Activated T-helper 2 cell treated with anti-CD3 and anti-CD28 coated beads, Interferon-gamma antibody, Interleukin-2, Interleukin-4, amounts not matched to agents 10 μg/mL and 5 μg/mL and 100 μg/mL, durations not matched to agents 14 hours and 24 hours and 36 hours (primary cell): ENCODE data around the gene IBA57. TPM values are rescaled to one million over a fixed set of nuclear protein-coding genes. Genes with fewer than 3 reads are reported as not detected.

Experiments
- DNase-seq: peaks from one replicate; pipeline ENCODE4 v3.0.0; 2021; ENCODE audit warnings: low spot score
- H3K27ac Mint-ChIP-seq: one replicate; pipeline ENCODE4 v1.8.0; 2021; ENCODE audit warnings: mixed read lengths
- H3K27me3 Mint-ChIP-seq: one replicate; pipeline ENCODE4 v1.8.0; 2021; ENCODE audit warnings: low read depth, mixed read lengths
- H3K36me3 Mint-ChIP-seq: one replicate; pipeline ENCODE4 v1.8.0; 2021; ENCODE audit warnings: low read depth, mixed read lengths
- H3K4me1 Mint-ChIP-seq: one replicate; pipeline ENCODE4 v1.8.0; 2021; ENCODE audit warnings: low read depth, mixed read lengths
- H3K4me3 Mint-ChIP-seq: one replicate; pipeline ENCODE4 v1.8.0; 2021; ENCODE audit warnings: low read depth, mild to moderate bottlenecking, moderate library complexity, mixed read lengths
- H3K9me3 Mint-ChIP-seq: one replicate; pipeline ENCODE4 v1.8.0; 2021; ENCODE audit warnings: mixed read lengths
- intact Hi-C: fragments of 100-400 bp; cut with micrococcal nuclease; formaldehyde crosslinking; loops from one replicate; pipeline ENCODE4 v1.15.1; 2023
- total RNA-seq: library from RNA; stranded (reverse); gene quantifications from 2 replicates; pipeline ENCODE4 v1.2.3, GENCODE V29; 2022

Gene IBA57
- total RNA-seq, 1 donor from 2014 or later, result 7.6 TPM

DNA sequence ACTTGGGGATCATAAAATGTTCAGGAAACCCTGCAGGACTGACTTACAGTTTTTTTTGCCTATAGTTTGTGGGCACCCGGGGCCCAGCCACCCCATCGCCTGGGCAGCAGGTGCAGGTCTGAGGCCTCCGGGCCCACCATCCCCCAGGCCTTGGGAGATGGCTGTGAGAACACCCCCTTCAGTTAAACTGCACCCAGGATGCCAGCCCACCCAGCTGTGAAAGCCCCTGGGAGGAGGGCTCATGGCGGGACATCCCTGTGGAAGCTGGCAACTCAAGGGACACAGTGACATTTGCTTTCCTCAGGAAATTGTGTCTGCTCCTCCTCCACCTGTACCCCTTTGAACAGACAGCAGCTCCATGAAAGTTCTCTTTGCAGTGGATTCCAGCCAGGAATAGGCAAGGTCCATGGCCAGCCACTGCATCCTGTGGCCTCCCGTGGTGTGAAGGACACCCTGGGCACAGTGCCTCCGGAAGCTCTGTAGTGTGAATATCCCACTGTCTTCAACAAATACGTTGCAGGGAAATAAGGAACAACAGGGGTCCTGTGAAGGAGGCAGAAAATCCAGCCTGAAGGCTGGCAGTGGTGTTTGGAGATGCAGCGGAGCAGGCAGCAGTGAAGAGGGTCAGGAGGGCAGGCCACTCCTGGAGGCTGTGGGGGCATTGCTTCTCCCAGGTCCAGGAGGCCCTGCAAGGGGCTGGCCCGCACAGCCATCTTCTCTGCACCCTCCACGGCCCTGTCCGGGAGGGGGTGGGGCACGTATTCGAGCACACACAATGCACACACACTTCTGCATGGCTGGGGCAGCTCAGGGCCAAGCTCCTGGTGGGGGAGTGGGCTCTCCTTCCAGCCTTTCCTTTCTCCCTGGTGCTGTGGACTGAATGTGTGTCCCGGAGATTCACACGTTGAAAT, 40.2 kb downstream of the IBA57 start:
- Mint-ChIP-seq H3K27ac (no peak overlapping the region), H3K9me3 (peaks cover 3% of the 10 kb centered on the region), H3K4me3 (no peak overlapping the region), H3K4me1 (no peaks in the 10 kb centered on the region), H3K36me3 (no peaks in the 10 kb centered on the region), H3K27me3 (peaks cover 4% of the 10 kb centered on the region)
- DNase-seq, result no peak
- intact Hi-C loops, result no loop called here

- Mint-ChIP-seq H3K36me3 (no peaks in the 10 kb centered on the region), H3K9me3 (no peaks in the 10 kb centered on the region), H3K27me3 (peaks cover 4% of the 10 kb centered on the region), H3K4me3 (no peak overlapping the region), H3K27ac (no peak overlapping the region), H3K4me1 (no peaks in the 10 kb centered on the region)
- intact Hi-C loops, result no loop called here
- no peak for DNase-seq
Measured at GRCh38 chr1:228206582-228207351, 41.2 kb downstream of the IBA57 start.

GRCh38 chr1:228207381-228207810, 41.8 kb downstream of the IBA57 start:
- Mint-ChIP-seq H3K4me1 (no peaks in the 10 kb centered on the region), H3K27ac (no peak overlapping the region), H3K36me3 (no peaks in the 10 kb centered on the region), H3K27me3 (peaks cover 4% of the 10 kb centered on the region), H3K4me3 (no peak overlapping the region), H3K9me3 (no peaks in the 10 kb centered on the region)
- DNase-seq, result no peak
- intact Hi-C loops, result no loop called here

GRCh38 chr1:228207851-228208821, 42.5 kb downstream of the IBA57 start, which contains the start of gene OBSCN:
TSS of gene OBSCN (plus strand) at chr1:228208044. CDS start at chr1:228211784, 3,740 bp downstream.
- Mint-ChIP-seq H3K4me3 (no peak within 1 kb of the TSS), H3K27ac (no peak within 1 kb of the TSS)

DNA sequence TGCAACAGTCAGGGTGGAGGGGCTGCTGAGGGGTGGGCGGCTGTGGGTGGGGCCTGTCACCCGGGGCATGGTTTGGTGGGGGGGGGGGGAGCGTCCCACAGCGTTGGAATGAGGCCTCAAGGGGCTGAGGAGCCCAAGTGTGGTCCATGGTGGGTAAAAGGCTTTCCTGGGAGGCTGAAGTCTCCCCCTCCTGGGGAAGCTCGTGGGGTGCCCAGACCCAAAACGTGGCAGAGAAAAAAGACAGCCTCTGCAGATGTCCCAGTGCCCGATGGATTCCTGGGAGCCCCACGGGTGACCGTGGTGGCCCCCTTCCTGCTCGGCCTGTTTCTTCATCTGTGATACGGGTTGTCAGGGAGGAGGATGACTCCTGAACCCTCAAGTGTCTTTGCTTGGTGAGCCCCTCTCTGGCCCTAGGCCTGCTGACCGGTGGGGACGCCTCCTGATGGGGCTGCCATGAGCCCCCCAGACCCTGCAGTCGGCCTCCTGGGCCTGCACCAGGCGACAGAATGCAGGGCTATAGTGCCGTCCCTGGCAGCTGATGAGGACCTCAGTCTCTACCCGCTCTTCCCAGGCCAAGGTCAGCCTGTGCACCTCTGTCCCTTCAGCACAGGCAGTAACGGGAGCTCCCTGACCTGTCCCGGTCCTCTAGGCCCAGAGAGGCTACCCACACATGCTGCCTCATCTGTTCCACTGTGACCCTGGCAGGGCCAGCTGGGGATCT, 43.4 kb downstream of the IBA57 start:
- Mint-ChIP-seq H3K4me3 (no peak overlapping the region), H3K36me3 (no peaks in the 10 kb centered on the region), H3K27ac (no peak overlapping the region), H3K27me3 (peaks cover 4% of the 10 kb centered on the region), H3K4me1 (peaks cover 2% of the 10 kb centered on the region), H3K9me3 (no peaks in the 10 kb centered on the region)
- intact Hi-C loops, result no loop called here
- no peak for DNase-seq

More at GRCh38 chr1:228207851-228208821, 42.5 kb downstream of the IBA57 start, which contains the start of gene OBSCN:
- DNase-seq, result no peak
- Mint-ChIP-seq H3K9me3 (no peaks in the 10 kb centered on the region), H3K36me3 (no peaks in the 10 kb centered on the region), H3K27me3 (peaks cover 4% of the 10 kb centered on the region), H3K4me1 (no peaks in the 10 kb centered on the region)
- intact Hi-C loops, result no loop called here

DNA sequence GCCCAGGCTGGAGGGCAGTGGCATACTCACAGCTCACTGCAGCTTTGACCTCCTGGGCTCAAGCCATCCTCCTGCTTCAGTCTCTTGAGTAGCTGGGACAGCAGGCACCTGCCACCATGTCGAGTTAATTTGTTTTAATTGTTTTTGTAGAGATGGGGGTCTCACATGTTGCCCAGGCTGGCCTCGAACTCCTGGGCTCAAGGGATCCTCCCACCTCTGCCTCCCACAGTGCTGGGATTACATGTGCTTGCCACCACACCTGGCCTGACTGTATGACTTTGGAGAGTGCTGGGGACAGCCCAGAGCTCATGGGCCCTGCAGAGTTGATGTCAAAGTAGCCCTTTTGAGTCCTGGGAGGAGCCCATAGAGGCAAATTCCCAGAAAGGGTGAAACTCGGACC, 44.1 kb downstream of the IBA57 start:
- intact Hi-C loops, result no loop called here
- Mint-ChIP-seq H3K27me3 (peaks cover 4% of the 10 kb centered on the region), H3K9me3 (no peaks in the 10 kb centered on the region), H3K4me1 (peaks cover 3% of the 10 kb centered on the region), H3K4me3 (no peak overlapping the region), H3K27ac (no peak overlapping the region), H3K36me3 (no peaks in the 10 kb centered on the region)
- no peak for DNase-seq

DNA sequence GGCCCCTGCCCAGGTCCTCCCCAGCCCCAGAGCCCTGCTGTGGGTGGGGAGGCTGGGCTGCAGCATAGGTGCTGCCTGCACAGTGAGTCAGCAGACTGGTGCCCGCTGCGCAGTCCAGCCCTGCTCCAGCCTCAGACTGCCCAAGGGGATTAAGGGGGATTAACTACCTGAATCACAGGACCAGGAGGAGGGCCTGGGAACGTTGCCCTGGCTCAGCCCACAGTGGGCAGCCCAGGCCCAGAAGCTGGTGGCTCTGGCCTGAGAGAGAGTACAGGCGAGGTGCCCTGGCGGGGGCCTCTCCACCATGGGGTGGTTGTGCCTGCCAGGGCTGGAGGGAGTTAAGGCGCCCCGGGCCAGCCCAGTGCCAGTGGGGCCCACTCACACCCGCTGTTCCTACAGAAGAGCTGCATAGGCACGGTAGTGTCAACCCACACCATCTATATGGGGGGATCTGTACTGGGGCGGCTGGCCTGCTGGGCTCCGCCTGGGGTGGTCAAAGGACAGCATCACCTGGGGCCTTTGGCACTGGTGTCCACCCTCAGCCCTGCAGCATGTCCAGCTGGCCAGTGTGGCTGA, 44.6 kb downstream of the IBA57 start:
- Mint-ChIP-seq H3K27me3 (peaks cover 1% of the 10 kb centered on the region), H3K36me3 (no peaks in the 10 kb centered on the region), H3K4me1 (peaks cover 4% of the 10 kb centered on the region), H3K27ac (no peak overlapping the region), H3K4me3 (no peak overlapping the region), H3K9me3 (no peaks in the 10 kb centered on the region)
- intact Hi-C loops, result no loop called here
- no peak for DNase-seq

GRCh38 chr1:228210712-228211530, 45.3 kb downstream of the IBA57 start:
- Mint-ChIP-seq H3K36me3 (no peaks in the 10 kb centered on the region), H3K9me3 (no peaks in the 10 kb centered on the region), H3K4me1 (peaks cover 4% of the 10 kb centered on the region), H3K4me3 (peak overlapping the region; percentile 51), H3K27ac (no peak overlapping the region), H3K27me3 (no peaks in the 10 kb centered on the region)
- DNase-seq, result no peak
- intact Hi-C loops, result no loop called here

DNA sequence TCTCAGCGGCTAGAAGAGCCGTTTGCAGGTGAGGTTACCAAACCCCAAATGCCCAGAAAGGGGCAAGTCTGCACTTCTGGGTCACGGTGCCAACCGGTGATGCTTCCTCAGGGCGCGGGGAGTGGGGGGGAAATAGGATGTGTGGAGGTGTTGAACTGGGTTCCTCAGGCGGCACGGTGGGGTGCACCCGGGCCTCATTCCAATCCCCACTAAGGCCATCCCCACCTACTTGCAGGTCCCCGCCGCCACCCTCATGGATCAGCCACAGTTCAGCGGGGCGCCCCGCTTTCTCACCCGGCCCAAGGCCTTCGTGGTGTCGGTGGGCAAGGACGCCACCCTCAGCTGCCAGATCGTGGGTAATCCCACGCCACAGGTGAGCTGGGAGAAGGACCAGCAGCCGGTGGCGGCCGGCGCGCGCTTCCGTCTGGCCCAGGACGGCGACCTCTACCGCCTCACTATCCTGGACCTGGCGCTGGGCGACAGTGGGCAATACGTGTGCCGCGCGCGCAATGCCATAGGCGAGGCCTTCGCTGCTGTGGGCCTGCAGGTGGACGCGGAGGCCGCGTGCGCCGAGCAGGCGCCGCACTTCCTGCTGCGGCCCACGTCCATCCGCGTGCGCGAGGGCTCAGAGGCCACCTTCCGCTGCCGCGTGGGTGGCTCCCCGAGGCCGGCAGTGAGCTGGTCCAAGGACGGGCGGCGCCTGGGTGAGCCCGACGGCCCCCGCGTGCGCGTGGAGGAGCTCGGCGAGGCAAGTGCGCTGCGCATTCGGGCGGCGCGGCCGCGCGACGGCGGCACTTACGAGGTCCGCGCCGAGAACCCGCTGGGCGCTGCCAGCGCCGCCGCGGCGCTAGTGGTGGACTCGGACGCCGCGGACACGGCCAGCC, 46.2 kb downstream of the IBA57 start:
- peak overlapping the region; percentile 51 for H3K4me3 Mint-ChIP-seq
- H3K27ac Mint-ChIP-seq, result no peak overlapping the region
- no peaks in the 10 kb centered on the region for H3K9me3 Mint-ChIP-seq
- intact Hi-C loops, result loop anchor here (2.0 kb wide), 1 partner anchor 247 kb away; a partner anchor contains a TSS
- DNase-seq, result no peak
- no peaks in the 10 kb centered on the region for H3K36me3 Mint-ChIP-seq
- H3K4me1 Mint-ChIP-seq, result peaks cover 4% of the 10 kb centered on the region
- no peaks in the 10 kb centered on the region for H3K27me3 Mint-ChIP-seq

GRCh38 chr1:228212415-228212965, 46.9 kb downstream of the IBA57 start:
- intact Hi-C loops, result loop anchor here (2.0 kb wide), 1 partner anchor 246 kb away; a partner anchor contains a TSS
- H3K36me3 Mint-ChIP-seq, result no peaks in the 10 kb centered on the region
- H3K4me3 Mint-ChIP-seq, result peak overlapping the region; percentile 89
- no peak for DNase-seq
- no peaks in the 10 kb centered on the region for H3K27me3 Mint-ChIP-seq
- H3K4me1 Mint-ChIP-seq, result peaks cover 4% of the 10 kb centered on the region
- H3K27ac Mint-ChIP-seq, result no peak overlapping the region
- no peaks in the 10 kb centered on the region for H3K9me3 Mint-ChIP-seq
